ENCODE data around the gene SLC25A15. TPM values are rescaled to one million over a fixed set of nuclear protein-coding genes. Genes with fewer than 3 reads are reported as not detected.

SLC25A15 gene
- 17.8 and 23.7 TPM in 2 replicates for total RNA-seq (2014; rRNA removed; shearing (Covaris generic))

DNA sequence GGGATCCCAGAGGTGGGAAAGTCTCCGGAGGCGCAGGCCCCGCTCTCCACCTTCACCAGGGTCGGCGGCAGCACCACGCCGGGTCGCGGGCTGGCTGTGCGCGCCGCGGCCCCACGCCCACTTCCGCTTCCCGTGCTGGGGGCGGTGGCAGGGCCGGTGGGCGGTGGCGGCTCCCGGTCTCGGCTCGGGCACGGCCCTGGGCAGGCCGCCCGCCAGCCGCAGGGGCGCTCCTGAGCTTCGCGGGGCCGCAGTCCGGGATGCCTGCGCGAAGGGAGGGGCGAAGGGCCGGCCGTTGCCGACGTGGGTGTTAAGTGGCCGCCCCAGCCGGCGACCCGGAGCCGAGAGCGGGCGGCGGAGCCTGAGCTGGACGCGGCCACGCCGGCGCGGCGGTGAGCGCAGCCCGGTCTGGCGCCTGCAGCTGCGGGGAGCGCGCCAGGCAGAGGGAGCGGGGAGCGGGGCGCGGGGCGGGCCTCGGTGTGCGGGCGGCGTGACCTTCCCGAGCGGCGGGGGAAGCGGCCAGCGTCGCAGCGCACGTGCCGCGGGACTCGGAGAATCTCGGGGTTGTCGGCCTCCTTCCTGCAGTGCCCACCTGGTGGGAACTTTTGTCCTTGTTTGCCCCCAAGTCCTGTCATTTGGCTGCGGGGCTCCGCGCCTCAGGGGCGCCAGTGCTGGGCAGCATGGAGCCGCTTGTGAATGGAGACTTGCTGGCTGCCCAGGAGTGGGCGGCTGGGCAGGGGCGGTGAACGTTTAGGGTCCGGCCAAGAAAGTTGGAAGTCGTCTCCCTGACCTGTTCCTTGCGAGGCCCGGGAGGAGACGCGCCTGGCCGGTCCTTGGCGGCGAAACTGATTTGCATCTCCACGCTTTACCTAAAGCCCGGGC, at the start of gene SLC25A15:
SLC25A15 (plus strand) TSS at position 337 of the 879 bp plus-strand sequence. CDS start 3,616 bp downstream, outside the sequence.
- DNase-seq (ENCODE audit: low read depth), result peak; percentile 83

DNA sequence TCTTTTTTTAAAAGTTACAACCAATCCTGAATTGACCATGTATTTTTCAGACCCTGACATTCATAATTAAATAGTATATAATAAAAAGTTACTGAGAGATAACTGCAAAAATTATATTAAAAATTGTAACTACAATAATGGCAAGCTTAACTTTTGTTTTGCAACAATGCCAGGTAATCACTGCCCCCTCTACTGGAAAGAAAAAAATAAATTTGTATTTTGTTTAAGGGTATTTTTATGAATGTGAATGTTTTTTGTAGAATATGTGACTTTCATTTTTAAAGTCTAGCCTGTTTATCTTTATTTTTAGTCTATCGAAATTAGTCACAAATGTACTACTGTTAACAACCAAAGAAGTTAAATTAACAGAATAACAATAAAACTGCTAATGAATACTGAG, 40.1 kb upstream of the SLC25A15 start:
- DNase-seq (ENCODE audit: low read depth), result no peak

DNA sequence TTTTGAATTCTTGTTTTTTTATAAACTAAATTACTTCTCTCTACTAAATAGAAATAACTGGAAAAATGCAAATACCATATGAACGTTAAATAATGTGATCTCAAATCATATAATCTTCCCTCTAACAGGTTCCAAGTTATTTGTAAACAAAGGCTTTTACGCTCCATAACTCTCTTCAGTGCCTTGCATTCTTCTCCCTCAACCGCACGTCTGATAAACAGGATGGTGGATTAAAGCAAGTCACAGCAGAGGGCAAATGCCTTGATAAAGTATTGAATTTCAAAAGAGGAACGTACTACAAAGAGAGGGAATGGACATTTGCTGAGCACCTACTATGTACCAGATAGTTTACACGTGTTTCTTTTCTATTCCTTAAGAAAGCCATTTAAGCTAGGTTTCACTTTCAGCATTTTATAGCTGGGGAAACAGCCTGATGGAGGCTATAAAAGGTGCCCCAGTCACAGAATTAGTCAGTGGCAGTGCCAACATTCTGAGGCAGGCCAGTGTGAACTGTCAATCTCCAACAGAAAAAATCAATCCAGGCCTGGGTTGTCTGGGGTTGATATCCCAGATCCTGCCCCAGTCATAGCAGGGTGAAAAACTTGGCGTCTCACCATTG, 34.2 kb upstream of the SLC25A15 start:
- no peak for DNase-seq (ENCODE audit: low read depth)

DNA sequence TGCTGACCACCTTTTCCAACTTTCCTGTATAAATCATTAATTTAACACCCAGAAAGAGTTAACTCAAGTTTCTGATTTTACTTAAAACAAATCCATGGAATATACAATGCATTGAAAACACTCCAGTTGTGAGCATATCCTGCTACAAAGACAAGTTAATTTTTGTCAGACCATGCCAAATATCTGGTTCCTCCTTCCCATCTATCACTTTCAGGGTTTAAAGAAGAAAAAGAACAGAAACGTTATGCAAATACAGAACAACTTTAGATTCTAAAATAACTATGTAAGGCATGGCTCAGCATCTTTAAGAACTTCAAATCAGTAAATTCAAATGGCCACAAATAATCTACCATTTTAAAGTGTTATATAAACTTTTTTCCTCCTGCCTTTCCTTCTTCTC, 33.4 kb upstream of the SLC25A15 start:
- DNase-seq (ENCODE audit: low read depth), result no peak

DNA sequence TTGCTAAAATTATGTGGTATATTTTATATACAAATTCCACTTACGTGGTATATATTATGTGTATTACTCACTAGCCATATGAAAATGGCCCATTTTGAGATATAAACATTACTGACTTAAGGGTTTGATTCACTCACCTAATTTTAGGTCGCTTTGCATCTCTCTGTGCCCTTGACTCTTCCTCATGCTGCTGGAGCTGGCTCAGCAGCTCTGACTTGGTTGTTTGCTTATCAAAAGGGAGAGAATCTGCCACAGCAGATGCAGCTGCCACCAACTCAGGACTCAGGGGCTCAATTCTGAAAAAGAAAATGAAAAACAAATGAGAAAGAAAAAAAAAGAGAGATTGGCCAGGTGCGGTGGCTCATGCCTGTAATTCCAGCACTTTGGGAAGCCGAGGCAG, 30.6 kb upstream of the SLC25A15 start:
- no peak for DNase-seq (ENCODE audit: low read depth)

DNA sequence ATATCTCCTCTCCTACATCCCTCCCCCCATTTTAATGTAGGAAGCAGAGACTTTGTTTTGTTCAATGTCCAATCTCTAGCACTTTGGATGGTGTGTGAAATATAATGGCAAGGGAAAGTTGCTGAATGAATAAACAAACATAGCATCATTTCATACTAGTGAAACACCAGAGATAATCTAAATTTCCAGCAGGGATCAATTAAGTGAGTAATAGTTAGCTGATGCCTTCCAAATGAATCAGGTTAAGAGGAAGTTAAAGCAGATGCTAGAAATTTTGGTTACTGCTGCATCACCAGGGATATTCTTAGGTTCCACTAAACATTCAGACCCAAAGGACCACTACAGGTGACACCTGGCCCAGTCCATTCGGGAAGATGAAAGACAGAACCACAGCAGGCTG, 26.6 kb upstream of the SLC25A15 start:
- no peak for DNase-seq (ENCODE audit: low read depth)

DNA sequence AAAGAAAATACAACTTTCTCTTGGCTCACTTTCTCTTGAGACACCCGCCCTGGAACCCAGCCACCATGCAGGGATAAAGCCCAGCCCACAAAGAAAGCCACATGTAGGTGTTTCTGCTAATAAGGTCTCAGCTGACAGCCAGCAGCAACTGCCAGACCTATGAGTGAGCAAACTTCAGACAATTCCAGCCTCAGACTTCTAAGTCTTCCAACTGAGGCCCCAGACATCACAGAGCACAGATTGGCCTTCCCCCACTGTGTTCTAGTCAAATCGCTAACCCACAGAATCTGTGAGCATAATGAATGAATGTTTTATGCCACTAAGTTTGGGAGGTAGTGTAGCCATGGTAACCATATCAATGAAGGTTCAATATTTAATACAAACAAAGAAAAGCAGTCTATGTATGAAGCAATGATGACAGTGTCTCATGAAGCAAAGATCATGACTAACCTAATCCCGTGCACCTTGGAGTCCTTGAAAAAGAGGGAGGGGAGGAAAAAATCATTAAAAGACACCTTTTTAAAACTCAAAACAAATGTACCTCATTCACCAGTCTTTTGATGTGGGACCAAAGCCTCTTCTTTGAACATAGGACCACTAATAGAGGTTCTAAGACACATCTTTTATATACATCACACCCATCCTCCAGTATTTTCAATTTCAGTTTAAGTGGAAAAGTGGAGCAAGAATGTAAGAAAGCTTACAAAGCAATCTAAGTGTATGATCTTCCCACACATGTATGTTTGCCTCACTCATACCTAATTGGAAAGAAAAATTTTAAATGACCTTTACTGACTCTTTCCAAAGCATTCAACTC, 24.6 kb upstream of the SLC25A15 start:
- DNase-seq (ENCODE audit: low read depth), result no peak

DNA sequence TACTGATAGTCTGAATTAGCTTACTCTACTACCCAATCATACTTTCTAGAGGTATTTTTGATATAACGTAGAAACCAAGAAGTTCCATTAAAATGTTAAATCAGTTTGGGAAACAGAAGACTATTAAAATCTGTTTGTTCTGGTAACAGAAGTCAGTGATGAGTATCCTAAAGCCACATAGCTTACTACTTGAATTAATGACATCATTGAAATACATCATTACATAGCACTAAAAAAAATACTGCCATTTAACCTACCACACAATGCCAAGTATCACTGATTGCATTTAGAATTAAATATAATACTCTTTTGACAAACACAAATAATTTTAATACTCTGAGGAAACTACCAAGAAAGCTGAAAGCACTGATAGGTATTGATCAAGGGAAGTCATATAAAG, 23.8 kb upstream of the SLC25A15 start:
- no peak for DNase-seq (ENCODE audit: low read depth)

DNA sequence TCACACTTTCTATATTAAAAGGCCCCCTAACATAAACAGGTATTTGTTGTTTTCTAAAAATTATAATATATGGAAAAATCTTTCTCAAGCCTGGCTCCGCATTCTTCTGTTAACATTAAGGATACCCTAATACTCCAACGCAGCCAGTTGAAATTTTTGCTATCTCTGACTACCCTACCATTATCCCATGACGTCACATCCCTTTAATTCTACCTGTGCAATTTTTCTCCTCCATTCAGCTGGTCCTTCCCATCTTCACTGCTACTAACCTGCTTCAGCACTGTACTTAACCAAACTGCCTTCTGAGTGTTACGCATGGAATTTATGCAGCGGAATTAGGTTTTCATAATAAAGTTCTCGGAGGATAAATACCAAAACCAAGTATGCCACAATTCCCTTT, 19.4 kb upstream of the SLC25A15 start:
- no peak for DNase-seq (ENCODE audit: low read depth)

DNA sequence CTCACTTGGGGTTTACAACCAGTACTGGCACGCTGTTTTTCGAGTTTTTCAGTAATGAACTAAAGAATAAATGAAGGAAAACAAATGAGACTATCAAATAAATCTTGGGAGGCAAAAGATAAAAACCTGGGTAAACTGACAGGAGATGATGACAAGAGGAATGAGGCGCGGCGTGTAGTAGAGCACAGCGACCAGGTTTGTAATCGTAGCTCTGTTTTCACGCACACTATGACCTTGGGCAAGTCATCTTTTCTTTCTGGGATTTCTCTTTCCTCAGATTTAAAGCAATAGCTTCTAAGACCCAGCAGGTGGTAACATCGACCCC, 18.8 kb upstream of the SLC25A15 start:
- DNase-seq (ENCODE audit: low read depth), result no peak

DNA sequence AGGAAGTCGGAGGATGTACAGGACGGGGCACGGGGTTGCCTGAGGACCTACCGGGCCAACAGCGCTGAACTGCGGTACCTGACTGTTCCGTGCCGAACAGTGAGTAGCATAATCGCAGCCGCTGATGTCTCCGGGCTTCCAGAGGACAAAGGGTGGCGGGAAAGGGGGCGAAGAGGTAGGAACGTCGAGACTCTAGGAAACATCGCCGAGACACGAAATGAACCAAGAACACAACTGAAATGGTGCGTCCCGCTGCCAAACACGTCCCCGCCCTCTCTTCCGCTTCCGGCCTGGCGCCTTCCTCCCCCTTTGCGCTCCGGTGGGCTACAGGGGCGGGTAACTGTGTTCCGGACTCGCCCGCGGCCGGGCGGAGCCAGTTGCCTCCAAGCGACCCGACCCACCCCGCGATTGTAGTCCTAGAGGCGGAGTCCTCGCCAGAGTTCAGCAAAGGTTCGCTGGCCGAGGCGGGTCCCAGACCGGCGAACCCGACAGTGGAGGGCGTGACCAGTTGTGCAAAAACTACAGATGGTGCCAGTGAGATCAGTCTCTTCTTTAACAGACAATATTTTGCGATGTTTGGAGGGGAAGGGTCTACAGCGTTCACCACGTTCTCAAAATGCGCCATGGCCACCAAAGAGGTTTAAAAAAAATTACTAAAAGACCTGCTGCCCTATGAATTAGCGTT, 18.3 kb upstream of the SLC25A15 start, which contains the start of gene MRPS31:
MRPS31 (minus strand) TSS at position 257 of the 685 bp plus-strand sequence; CDS start at position 203, 54 bp downstream.
- peak; percentile 93 for DNase-seq (ENCODE audit: low read depth)

DNA sequence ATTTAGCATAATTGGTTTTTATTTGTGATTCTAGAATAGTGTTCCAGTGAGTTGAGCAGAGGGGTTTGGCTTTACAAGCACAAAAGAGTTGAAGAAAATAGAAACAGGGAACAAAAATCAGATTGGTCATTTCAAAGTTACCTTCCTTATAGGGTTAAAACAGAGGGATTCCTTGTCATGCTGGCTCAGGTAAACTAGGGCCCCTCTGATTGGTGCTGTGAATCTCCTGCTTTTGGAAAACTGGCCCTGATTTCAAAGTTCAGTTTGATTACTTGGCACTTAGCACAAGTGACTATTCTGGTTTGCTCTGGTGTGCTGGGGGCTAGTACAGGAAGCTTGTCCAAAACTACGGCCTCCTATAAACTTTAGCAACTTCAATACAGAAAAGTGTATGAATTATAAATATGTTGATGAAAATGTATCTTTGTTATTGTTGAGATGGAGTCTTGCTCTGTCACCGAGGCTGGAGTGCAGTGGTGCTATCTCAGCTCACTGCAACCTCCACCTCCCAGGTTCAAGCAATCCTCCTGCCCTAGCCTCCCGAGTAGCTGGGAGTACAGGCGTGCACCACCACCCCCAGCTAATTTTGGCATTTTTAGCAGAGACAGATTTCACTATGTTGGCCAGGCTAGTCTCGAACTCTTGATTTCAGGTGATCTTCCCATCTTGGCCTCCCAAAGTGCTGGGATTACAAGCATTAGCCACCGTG, 16.5 kb upstream of the SLC25A15 start:
- DNase-seq (ENCODE audit: low read depth), result no peak

DNA sequence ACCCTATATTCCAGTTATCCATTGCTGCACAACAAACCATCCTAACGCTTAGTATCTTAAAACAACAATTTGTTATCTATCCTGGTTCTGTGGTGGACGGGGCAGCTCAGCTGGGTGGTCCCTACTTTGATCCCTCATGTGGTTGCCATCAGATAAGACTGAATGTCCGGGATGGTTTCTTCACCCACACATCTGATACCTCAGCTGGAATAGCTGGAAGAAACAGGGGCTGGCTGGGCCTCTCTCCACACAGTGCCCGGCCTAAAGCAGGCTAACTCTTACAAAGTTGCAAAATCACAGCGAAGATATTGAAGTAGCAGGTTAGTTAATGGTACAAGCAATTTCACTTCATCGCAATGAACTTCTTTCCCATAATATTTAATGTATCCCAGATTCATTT, 14.7 kb upstream of the SLC25A15 start:
- no peak for DNase-seq (ENCODE audit: low read depth)

DNA sequence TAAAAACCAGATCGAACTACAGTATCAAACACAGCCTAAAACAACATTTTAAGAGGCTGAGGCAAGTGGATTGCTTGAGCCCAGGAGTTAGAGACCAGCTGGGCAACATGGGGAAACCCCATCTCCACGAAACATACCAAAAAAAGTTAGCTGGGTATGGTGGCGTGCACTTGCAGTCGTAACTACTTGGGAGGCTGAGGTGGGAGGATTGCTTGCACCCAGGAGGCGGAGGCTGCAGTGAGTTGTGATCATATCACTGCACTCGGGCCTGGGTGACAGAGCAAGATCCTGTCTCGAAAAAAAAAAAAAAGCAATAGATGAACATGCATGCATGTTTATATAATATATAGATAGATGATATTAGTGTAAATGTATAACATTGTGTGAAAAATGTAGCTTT, 13.2 kb upstream of the SLC25A15 start:
- DNase-seq (ENCODE audit: low read depth), result no peak

DNA sequence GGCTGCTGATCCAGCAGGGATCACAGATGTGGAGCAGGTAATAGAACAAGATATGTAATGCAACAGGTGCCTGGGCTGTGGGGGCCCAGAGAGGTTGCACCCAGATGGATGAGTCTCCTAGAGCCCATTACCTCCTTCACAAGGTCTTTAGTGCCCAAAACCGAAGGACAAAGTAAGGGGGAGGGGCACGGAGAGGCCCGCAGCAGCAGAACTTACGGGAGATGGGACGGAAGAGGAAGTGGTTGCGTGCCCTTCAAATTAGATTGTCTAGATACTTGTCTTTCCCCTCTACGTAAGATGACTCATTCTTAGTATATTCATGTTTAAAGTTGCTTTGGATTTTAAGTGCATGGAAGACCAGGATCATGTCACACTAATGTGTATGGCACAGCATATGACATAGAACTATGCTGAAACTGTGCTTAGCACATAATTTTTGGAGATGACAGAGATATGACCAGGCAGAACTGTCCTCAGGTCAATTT, 12.7 kb upstream of the SLC25A15 start:
- peak; percentile 70 for DNase-seq (ENCODE audit: low read depth)

DNA sequence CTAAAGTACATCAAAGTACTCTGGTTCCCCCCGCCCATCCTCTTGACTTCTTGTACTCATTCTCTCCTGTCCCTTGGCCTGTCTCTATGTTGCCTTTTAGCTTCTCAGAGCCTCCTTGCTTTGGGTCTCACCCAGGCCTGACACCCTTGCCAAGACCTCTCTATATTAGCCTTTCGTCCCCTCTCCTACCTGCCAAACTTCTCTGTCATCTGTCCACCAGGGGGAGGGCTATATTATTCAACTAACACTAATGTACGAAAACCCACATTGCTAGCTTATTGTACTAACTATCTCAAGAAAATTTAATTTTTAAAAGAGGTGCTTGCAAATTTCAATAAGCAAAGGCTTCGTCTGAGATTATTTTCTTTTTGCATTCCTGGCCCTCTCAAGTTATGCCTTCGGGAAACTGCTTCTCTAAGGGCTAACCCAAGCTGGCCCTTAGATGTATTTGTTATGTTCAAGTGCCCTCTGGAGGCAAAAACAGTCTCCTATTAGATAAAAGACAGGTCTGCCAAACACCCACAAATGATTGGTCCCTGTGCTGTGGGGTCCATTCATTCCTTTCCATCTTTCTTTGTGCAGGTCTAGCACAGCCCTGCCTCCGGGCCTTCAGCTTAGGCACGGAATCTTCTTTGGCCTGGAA, 12.1 kb upstream of the SLC25A15 start:
- DNase-seq (ENCODE audit: low read depth), result peak; percentile 56

DNA sequence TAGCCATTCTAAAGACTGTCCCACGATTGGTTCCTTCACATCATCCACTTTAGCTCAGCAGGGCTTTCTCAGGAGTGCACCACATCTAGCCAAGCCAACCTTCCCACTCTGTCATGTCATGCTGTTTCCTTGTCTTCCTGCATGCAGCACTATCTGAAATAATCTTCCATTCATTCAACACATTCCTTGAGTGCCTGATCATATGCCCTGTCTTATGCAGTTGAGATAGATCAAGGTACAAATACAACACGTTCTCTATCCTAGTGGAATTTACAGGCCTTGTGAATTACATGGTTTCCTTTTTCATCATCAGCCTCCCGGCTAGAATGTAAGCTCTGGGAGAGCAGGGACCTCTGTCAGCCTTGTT, 11.6 kb upstream of the SLC25A15 start:
- DNase-seq (ENCODE audit: low read depth), result no peak

DNA sequence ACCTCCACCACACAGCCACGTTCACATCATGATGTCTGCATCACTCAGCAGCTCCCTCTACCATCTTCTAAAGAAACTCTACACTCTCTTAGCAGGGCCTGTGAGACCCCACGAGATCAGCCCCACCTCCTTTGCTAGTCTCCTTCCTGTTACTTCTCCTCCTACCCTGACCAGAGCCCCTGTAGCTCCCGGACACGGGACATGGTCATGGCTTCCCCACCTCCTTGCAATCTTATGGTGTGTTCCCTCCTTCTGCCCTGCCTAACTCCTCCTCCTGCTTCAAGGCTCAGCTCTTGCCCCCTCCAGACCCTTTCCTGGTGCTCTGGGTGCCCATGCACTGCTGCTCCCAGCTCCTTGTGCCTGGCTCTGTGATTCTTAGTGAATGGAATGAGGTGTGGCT, 10.4 kb upstream of the SLC25A15 start:
- DNase-seq (ENCODE audit: low read depth), result no peak

DNA sequence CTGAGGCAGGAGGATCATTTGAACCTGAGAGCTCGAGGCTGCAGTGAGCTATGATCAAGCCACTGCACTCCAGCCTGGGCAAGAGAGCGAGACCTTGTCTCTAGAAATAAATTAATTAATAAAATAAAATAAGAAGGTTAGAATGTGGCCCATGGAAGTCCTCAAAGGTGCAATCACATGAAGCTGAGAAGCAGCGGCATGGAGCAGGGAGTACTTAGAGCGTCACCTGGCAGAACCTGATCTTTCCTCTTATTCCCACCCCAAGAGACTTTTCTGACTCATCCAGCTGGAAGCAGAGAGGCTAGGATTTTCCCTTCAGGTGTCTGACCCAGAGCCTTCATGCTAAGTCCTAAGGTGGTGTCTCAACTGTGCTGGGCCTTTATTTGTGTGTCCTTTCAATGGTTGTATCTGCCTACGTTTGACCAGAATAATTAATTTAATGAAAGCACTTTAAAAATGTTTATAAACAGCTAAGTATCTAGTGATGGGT, 9.6 kb upstream of the SLC25A15 start:
- DNase-seq (ENCODE audit: low read depth), result no peak

DNA sequence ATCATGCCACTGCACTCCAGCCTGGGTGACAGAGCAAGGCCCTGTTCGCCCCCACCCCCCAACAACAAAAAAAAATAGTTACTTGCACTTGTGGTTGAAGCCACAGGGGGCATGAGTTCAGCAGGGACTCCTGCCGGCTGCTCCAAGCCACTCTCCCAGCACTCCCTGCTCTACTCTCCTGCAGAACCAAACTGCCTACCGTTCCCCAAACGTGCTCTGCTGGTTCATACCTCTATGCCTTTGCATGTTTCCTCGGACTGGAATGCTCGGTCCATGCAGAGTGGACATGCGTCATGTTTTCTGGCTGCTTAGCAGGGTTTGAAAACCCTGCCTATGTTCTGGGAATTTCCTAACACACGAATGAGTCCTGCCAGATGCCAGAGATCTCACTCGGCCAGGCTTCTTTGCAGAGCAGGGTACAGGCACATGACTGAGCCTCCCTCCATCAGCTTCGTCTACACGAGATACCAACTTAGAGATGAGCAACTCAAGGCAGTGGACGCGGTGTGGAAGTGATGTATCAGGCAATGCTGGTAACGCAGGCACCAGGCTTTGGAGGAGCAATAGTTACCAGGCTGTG, 8.5 kb upstream of the SLC25A15 start:
- DNase-seq (ENCODE audit: low read depth), result peak; percentile 27

All from RPMI7951 (cell line).